OCI-LY1 (cell line): Measurements from ENCODE around the gene LCN12.

Experiments
- CTCF ChIP-seq: fragments of 200-600 bp; sonication (generic), shearing (Covaris generic); IDR thresholded peaks from 2 replicates; pipeline ENCODE4 v1.5.1; 2017; ENCODE audit warnings: mild to moderate bottlenecking, antibody characterized with exemption, low read length, moderate library complexity, mixed read lengths
- EZH2 ChIP-seq: fragments of 200-600 bp; sonication (generic), shearing (Covaris generic); IDR thresholded peaks from 2 replicates; pipeline ENCODE4 v1.8.0; 2017; ENCODE audit warnings: borderline replicate concordance, mixed run types, mild to moderate bottlenecking, antibody characterized with exemption, low read length, moderate library complexity, mixed read lengths

DNA sequence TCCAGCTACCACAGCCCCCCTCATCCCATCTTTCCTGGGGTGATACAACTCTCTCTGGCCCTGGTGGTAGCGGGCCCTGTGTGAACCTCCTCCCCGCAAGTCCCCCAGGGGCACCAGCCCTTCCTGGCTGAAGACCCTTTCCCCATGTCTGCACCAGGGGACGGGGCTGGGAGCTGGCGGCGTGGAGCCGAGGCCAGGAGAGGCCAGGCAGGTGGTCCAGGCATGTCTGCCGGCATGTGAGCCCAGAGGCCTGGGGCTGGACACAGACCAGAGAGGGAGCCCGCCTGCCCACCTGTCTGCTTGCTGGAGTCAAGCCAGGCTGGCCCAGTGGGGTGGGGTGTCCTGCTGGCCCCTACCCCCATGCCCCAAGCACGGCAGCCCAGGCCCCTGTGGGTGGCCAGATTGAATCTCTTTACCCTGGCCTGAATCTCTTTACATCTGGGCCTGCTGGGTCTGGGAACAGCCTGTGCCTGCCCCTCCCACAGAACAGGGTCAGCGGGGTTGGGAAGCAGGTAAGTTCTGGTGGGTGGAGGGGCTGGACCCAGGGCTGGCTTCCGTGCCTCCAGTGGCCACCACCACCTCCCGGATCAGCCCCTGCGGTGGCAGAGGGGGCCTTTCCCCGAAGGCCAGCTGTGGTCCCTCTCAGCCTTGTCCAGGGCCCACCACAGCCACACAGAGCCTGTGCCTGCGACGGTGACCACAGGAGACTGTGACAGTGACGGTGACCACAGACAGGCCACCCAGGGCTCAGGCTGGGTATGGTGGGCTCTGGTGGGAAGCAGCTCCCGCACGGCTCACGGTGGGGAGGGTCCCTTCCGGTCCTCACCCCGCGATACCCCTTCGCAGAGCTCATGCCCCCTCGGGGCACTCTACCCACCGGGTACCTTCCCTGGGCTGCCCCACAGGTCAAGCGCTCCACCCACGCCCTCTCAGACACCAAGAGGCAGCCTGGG, 7.1 kb downstream of the LCN12 start:
- TF ChIP-seq CTCF (no peak), EZH2 (no peak)
